ENCODE results near the gene IGF2BP2.

Gene IGF2BP2

DNA sequence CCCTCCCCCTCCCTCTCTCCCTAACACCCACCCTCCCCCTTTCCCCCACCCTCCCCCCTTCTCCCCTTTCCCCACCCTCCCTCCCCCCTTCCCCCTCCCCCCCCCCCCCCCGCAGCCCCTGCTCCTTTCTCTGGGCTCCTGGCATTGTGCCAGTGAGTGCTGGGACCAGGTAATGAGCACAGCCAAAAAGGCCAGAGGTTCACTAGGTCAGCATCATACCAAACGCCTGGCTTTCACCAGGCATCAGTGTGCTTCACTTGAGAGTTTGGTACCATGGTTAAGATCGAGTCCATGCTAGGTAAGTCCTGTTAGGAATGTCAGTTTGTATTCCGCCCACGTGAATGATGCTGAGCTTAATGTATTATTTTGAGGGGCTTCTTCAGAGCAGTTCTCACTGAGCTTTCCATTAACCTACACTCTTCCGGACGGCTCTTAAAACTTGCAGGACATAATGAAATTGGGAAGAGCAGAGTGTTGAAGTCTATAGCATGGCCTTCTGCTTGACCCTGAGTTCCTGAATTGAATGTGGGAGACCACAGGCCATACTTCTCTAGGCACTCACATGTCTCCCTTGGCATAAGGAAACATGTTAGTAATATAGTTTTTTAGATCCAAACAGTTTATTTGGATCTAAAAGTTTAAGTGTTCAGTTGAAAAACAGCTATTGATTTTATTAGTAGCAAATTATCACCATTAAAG is 193.2 kb downstream of the IGF2BP2 start:
- DNase-seq = no peak

DNA sequence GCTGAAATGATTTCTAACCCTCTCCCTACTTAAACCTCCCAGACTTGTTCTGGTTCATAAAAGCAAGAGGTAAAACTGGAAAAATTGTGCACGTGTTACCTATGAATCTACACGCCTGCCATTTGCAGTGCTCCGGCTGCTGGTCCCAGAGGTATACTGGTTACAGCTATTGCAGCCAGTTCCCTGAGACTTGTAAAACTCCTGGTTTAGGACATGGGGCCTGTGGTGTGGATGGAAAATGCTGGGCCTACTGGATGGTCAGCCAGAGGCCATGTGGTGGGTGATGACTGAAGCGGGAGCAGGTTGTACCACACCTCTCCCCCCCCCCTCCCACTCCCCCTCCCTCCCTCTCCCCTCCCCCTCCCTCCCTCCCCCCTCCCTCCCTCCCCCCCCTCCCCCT is 193.7 kb downstream of the IGF2BP2 start:
- DNase-seq = no peak

DNA sequence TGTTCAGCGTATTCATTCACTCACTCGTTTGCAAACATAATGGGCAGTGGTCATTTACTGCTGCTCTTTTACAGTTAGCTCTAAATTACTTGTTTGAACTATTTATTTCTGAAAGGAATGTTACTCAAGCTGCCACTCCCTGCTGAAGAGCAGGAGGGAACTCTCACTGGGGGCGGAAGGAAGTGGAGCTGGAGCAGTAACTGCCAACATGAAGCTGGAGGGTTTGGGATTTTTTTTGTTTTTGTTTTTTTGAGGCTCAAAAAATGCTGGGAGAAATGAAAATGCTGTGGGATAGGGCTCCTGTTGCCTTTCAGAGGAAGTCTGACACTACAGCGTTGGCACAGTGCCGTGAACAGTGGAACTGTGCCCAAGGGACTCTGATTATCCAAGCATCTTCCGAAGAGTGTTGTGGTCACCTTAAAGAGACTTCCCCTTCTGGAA is 194.6 kb downstream of the IGF2BP2 start:
- DNase-seq = no peak

DNA sequence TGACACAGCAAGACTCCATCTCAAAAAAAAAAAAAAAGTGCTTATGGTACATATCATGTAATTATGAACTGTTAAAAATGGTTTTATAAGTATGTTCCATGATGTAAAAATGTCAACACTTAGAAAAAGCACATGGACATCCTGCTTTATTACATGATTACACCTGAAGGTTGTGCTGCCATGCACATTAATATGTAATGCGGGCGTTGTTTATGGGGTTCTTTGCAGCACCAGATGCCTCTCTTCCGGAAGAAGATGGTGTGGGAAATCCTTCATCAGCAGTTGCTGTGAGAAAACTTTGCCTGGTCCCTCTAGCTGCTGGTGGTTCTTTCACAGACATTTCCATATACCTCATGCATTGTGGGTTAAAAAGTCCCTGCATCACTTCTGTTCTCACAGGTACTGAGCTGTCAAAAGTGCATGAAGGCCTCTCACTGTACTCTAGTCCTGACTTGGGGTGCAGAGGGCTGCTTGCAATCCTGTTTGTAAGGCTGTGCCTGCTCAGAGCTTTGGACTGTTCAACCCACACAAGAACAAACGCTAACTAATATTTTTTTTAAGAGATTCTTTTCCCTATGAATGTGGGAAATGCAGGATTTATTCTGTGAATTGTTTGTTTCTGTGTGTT is 195.2 kb downstream of the IGF2BP2 start:
- no peak for DNase-seq

DNA sequence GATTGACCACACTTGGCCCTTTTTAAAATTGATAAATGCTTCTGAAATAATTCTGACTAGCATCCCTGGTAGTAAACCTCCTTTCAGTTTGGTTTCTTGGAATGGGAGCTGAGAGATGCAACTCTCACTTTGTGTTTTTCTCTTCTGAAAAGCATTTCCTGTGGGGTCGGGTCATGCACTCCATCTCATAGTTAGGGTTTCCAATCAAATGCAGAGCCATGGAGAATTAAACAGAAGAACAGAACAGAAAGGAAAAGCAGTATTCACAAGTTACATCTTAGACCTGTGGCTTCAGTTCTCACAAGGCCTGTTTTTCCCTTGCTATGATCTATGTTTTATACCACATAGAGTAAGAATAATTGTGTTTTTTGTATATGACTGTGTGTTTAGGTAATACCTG is 199.1 kb downstream of the IGF2BP2 start:
- DNase-seq = no peak

DNA sequence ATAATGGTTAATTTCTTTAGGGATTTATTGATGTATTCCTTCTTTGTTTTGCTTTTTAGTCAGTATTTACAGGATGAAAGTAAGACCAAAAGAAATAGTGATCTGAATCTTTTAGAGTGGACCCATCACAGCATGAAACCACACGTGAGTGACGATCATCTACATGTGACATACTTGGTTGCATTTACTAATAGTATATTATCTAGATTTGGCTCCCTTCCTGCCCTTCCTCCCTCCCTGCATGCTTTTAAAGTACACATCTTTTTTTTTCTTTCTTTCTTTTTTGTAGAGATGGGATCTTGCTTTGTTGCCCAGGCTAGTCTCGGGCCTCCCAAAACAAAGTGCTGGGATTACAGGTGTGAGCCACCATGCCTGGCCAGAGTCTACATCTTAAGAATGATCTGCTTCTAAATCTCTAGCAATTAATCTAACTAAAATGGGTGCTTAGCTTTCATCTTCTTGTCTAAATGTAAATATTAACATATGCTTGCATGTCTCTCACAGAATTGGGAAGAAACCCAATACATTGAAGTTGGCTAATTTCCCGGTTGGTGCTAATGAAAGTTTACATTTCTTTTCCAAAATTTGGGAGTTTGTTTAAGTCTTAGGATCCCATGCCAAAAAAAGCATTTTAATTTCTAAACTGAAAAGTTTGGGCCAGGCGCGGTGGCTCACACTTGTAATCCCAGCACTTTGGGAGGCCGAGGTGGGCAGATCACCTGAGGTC is 200.7 kb downstream of the IGF2BP2 start:
- no peak for DNase-seq

DNA sequence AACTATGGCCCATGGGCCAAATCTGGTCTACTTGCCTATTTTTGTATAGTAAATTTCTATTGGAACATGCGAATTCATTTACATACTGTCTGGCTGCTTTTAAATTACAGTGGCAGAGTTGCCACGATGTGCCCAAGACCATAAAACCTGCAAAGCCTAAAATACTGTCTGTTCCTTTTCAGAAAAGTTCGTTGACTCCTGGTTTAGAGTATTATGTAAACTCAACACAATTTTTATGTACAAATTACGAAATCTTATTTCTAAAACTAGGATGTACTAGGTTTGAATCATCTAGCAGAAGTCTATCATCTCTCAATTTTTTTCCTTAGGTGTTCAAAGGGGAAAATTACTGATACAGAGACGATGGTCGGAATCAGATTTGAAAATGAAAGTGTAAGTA is 211.8 kb downstream of the IGF2BP2 start:
- DNase-seq = no peak

DNA sequence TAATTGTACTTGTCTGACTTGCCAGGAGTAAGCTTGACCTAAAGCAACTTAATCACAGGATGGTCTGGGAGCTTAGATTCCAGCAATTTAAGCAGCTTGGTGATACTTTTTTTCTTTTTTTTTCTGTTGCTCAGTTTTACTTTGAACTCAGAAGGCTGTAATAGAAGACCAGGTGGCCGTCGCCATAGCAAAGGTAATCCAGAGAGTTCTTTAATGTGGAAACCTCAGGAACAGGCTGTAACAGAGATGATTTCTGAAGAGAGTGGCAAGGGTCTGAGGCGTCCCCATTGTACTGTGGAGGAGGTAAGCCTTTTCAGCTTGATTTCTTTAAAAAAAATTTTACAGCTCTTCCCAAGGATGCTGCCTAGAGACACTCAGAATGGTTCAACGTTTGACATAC is 218.6 kb downstream of the IGF2BP2 start:
- DNase-seq = no peak

DNA sequence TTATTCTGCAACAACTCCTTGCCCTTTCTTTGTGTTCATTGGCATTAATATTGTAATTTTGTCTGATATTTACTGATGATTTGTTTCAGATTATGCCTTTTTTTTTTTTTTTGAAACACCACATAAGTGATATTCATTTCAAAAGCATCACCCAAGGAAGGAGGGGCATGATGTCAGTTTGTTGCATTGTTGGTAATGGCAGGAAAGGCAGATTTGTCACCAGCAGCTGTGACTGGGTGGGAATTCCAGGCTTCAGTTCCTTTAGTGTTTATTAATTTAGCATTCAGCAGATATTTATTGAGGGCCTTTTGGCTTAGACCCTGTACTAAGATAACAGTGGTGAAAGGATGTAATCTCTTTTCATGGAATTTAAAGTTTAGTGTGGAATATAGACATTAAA is 219.3 kb downstream of the IGF2BP2 start:
- no peak for DNase-seq

DNA sequence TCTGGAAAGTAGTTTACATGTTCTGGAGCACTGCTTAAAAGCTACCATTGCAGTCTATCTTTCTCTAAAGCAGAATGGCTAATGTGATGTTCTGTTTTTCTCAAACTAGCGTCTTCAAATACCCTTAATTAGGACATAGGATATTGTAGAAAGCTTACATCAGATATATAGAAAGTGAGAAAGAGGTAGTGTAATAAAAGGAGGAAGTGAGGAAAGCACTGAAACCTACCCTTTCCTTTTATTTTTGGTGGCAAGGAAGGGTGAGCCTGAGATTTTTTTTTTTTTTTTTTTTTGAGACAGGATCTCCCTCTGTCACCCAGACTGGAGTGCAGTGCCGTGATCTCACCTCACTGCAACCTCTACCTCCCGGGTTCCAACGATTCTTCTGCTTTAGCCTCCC is 229.3 kb downstream of the IGF2BP2 start:
- no peak for DNase-seq

DNA sequence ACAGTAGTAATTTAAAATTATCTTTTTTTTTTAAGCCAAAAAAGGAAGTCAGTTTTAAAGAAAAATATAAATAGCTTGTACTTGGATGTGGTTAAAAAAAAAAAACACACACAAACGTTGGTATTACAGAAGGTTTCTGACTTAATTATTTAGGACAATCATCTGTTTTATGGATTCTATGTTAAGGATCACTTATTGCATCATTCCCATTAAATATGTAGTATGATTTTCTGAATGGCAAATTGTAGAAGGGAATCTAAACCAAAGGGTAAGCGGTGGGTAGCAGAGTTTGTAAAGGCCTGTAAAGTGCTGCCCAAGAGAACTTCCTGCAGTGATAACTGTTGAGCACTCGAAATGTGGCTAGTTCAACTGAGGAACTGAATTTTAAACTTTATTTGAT is 230.8 kb downstream of the IGF2BP2 start:
- no peak for DNase-seq
